H1 (cell line): ENCODE measurements around the gene TCF21. TPM values are rescaled to one million over a fixed set of nuclear protein-coding genes. Genes with fewer than 3 reads are reported as not detected.
A peak's percentile ranks its signal among the peaks of the same experiment; 100 is the strongest.
"Not testable (repeated sequence)": the region's sequence is repeated elsewhere in the genome, so short reads cannot be mapped to it uniquely, and the experiment has no call there.

Experiments
- CTCF ChIA-PET: fragments of 300-600 bp; sonication (Branson Sonifier 250); formaldehyde crosslinking; loops from one replicate; lab custom pipeline; 2021; ENCODE audit not compliant: partially characterized antibody; lab: Charles Lee
- POLR2A ChIA-PET: fragments of 300-600 bp; sonication (Branson Sonifier 250); formaldehyde crosslinking; loops from one replicate; lab custom pipeline; 2021; ENCODE audit warnings: inconsistent platforms; ENCODE audit not compliant: partially characterized antibody; lab: Charles Lee
- DNase-seq, 2 experiments: peaks; one replicate each; pipeline versions ENCODE4 v3.0.0 to v3.0.0-alpha.2; 2010 to 2022; ENCODE audit warnings: low spot score in 2 of 2, low read depth in 1 of 2, mixed read lengths in 1 of 2
- FAIRE-seq: peaks from 2 replicates; lab custom pipeline; 2011; peaks lifted over from hg19 to GRCh38; lab: Jason Lieb, UNC
- H2AFZ ChIP-seq: 2 replicates; pipeline ENCODE4 v1.8.1; 2012; ENCODE audit warnings: low read length, inconsistent platforms
- H2AK5ac ChIP-seq: 2 replicates; pipeline ENCODE4 v1.6.1; 2013; ENCODE audit warnings: low read depth, low read length
- H2BK120ac ChIP-seq: replicated peaks from 2 replicates; pipeline ENCODE3; 2013; ENCODE audit warnings: low read depth, low read length, inconsistent platforms
- H2BK12ac ChIP-seq: 2 replicates; pipeline ENCODE4 v1.6.1; 2013; ENCODE audit warnings: low read depth, low read length
- H2BK15ac ChIP-seq: 2 replicates; pipeline ENCODE4 v1.6.1; 2013; ENCODE audit warnings: low read length
- H2BK20ac ChIP-seq: 2 replicates; pipeline ENCODE4 v1.6.1; 2013; ENCODE audit warnings: low read length
- H2BK5ac ChIP-seq: 2 replicates; pipeline ENCODE4 v1.6.1; 2013; ENCODE audit warnings: low read depth, low read length
- H3K14ac ChIP-seq: 2 replicates; pipeline ENCODE4 v1.6.1; 2013; ENCODE audit warnings: inconsistent platforms; ENCODE audit not compliant: insufficient read length
- H3K18ac ChIP-seq: 2 replicates; pipeline ENCODE4 v1.6.1; 2013; ENCODE audit warnings: low read length; ENCODE audit errors: extremely low read depth
- H3K23ac ChIP-seq: 2 replicates; pipeline ENCODE4 v1.6.1; 2013; ENCODE audit warnings: inconsistent platforms; ENCODE audit not compliant: insufficient read length
- H3K23me2 ChIP-seq: 2 replicates; pipeline ENCODE4 v1.6.1; 2013; ENCODE audit warnings: low read depth, low read length
- H3K27ac ChIP-seq: 2 replicates; pipeline ENCODE4 v1.6.1; 2011; ENCODE audit warnings: low read depth, low read length, inconsistent platforms
- H3K27me3 ChIP-seq, 4 experiments: replicated peaks in 1 of 4; 1 replicate in 1 of 4; 2 replicates in 3 of 4; pipeline versions ENCODE4 v1.6.1 to v1.8.1; 2011 to 2013; ENCODE audit warnings: low read length in 3 of 4, mild to moderate bottlenecking in 3 of 4, inconsistent platforms in 2 of 4, mixed read lengths in 2 of 4, moderate library complexity in 1 of 4; ENCODE audit not compliant: control insufficient read depth in 3 of 4, insufficient read depth in 3 of 4; ENCODE audit errors: extremely low read depth in 1 of 4
- H3K36me3 ChIP-seq, 4 experiments: 2 replicates each; pipeline versions ENCODE4 v1.6.1 to v1.8.1; 2011 to 2013; ENCODE audit warnings: mild to moderate bottlenecking in 4 of 4, low read length in 3 of 4, moderate library complexity in 2 of 4, control low read depth in 1 of 4, inconsistent platforms in 1 of 4; ENCODE audit not compliant: insufficient read depth in 4 of 4, control insufficient read depth in 2 of 4
- H3K4ac ChIP-seq: replicated peaks from 2 replicates; pipeline ENCODE3; 2013; ENCODE audit warnings: low read length, low read depth, mixed read lengths, inconsistent platforms; ENCODE audit not compliant: insufficient read length
- H3K4me1 ChIP-seq, 4 experiments: replicated peaks in 1 of 4; 1 replicate in 1 of 4; 2 replicates in 3 of 4; pipeline versions ENCODE4 v1.6.1 to v1.8.1; 2011 to 2013; ENCODE audit warnings: low read length in 3 of 4, inconsistent platforms in 2 of 4, mixed read lengths in 1 of 4; ENCODE audit not compliant: insufficient read depth in 4 of 4, control insufficient read depth in 3 of 4
- H3K4me2 ChIP-seq, 2 experiments: 2 replicates each; pipeline versions ENCODE4 v1.6.1 to v1.8.1; 2011 to 2013; ENCODE audit warnings: low read depth in 2 of 2, low read length in 2 of 2, control low read depth in 1 of 2, inconsistent platforms in 1 of 2, mild to moderate bottlenecking in 1 of 2; ENCODE audit not compliant: insufficient read depth in 1 of 2
- H3K4me3 ChIP-seq, 4 experiments: fragments of 200-600, 300-600 bp in 1 of 4; sonication (generic), shearing (Covaris generic), sonication (Bioruptor Twin) in 1 of 4; 2 replicates each; pipeline versions ENCODE4 v1.5.1 to v1.8.1; 2011 to 2016; ENCODE audit warnings: low read length in 4 of 4, low read depth in 3 of 4, control low read depth in 2 of 4, inconsistent platforms in 2 of 4, mild to moderate bottlenecking in 2 of 4, mixed read lengths in 1 of 4, moderate library complexity in 1 of 4; ENCODE audit not compliant: insufficient read depth in 2 of 4; ENCODE audit errors: extremely low read depth in 1 of 4
- H3K56ac ChIP-seq: replicated peaks from 2 replicates; pipeline ENCODE3; 2013; ENCODE audit warnings: low read depth, mild to moderate bottlenecking, mixed read lengths, low read length, inconsistent platforms; ENCODE audit not compliant: insufficient read length
- H3K79me1 ChIP-seq: 2 replicates; pipeline ENCODE4 v1.6.1; 2013; ENCODE audit warnings: low read depth, low read length, control low read depth
- H3K79me2 ChIP-seq, 2 experiments: 2 replicates each; pipeline versions ENCODE4 v1.6.1 to v1.8.1; 2012 to 2013; ENCODE audit warnings: low read length in 2 of 2, mild to moderate bottlenecking in 2 of 2, inconsistent platforms in 1 of 2; ENCODE audit not compliant: insufficient read depth in 2 of 2, control insufficient read depth in 1 of 2
- H3K9ac ChIP-seq, 4 experiments: replicated peaks in 1 of 4; 1 replicate in 1 of 4; 2 replicates in 3 of 4; pipeline versions ENCODE4 v1.6.1 to v1.8.1; 2011 to 2013; ENCODE audit warnings: low read depth in 3 of 4, low read length in 3 of 4, control low read depth in 2 of 4, mild to moderate bottlenecking in 2 of 4, moderate library complexity in 2 of 4, inconsistent platforms in 1 of 4; ENCODE audit errors: extremely low read depth in 1 of 4
- H3K9me3 ChIP-seq, 2 experiments: 2 replicates each; pipeline versions ENCODE4 v1.6.1 to v1.8.1; 2012 to 2013; ENCODE audit warnings: mild to moderate bottlenecking in 2 of 2, moderate library complexity in 2 of 2, control low read depth in 1 of 2, inconsistent platforms in 1 of 2, low read depth in 1 of 2, low read length in 1 of 2, mixed read lengths in 1 of 2; ENCODE audit not compliant: insufficient read depth in 2 of 2
- H4K20me1 ChIP-seq, 2 experiments: replicated peaks in 1 of 2; 2 replicates each; pipeline versions ENCODE3 to v1.8.1; 2011 to 2013; ENCODE audit warnings: inconsistent platforms in 2 of 2, low read length in 2 of 2, mild to moderate bottlenecking in 1 of 2; ENCODE audit not compliant: insufficient read depth in 2 of 2, control insufficient read depth in 1 of 2
- H4K5ac ChIP-seq: 2 replicates; pipeline ENCODE4 v1.6.1; 2013; ENCODE audit warnings: low read length, low read depth, mixed read lengths, inconsistent platforms; ENCODE audit not compliant: insufficient read length
- H4K8ac ChIP-seq: 2 replicates; pipeline ENCODE4 v1.8.0; 2013; ENCODE audit warnings: mild to moderate bottlenecking, moderate library complexity, low read length, inconsistent platforms; ENCODE audit not compliant: insufficient read depth; ENCODE audit errors: extremely low read depth
- H4K91ac ChIP-seq: replicated peaks from 2 replicates; pipeline ENCODE3; 2013; ENCODE audit warnings: low read length, mixed read lengths, inconsistent platforms; ENCODE audit not compliant: insufficient read length
- RAD21 ChIP-seq, 2 experiments: IDR thresholded peaks in 1 of 2; conservative IDR thresholded peaks in 1 of 2; 2 replicates each; pipeline ENCODE4 v1.6.1; 2011; ENCODE audit warnings: low read depth in 2 of 2, low read length in 2 of 2, improper control_type of control experiment in 1 of 2, inconsistent platforms in 1 of 2, mild to moderate bottlenecking in 1 of 2, moderate library complexity in 1 of 2
- WGBS, 2 experiments: shearing (Covaris generic) in 1 of 2; methylation state at CpG; one replicate each; pipeline versions ENCODE4 v1.1.6 to v1.1.7; 2013 to 2015; ENCODE audit warnings: low lambda C conversion rate in 2 of 2, mixed read lengths in 2 of 2, inconsistent platforms in 1 of 2, low coverage in 1 of 2, missing lambda C conversion rate in 1 of 2; ENCODE audit not compliant: insufficient replicate concordance in 2 of 2, insufficient coverage in 1 of 2, insufficient read length in 1 of 2; ENCODE audit errors: extremely low coverage in 1 of 2, missing lambda C conversion rate in 1 of 2; 5-methylcytosine and 5-hydroxymethylcytosine counted together
- polyA plus RNA-seq, 7 experiments: library from polyadenylated mRNA; depleted of rRNA in 3 of 7; stranded (reverse) in 5 of 7; unstranded in 2 of 7; fragments of >200 nt in 5 of 7; fragments of 200-250 nt in 2 of 7; gene quantifications; 1 replicate in 5 of 7; 2 replicates in 1 of 7; 4 replicates in 1 of 7; pipeline versions ENCODE4 v1.2.1 to v1.2.3, GENCODE V29; 2011 to 2013; ENCODE audit warnings: missing spikeins in 2 of 7, mixed read lengths in 2 of 7
- total RNA-seq: library from RNA; stranded (reverse); fragmentation: NEBNext Ultra II Directional; extraction: Animal tissue kit (Norgen Biotek cat#: 25700); gene quantifications from 2 replicates; pipeline ENCODE4 v1.2.1, GENCODE V29; 2021

The TCF21 gene
- total and polyA plus RNA-seq, 2 of the 8 experiments (the other 6 are each of a cell fraction or from before 2014, with no cell fraction given), result 0.05 to 0.09 TPM

- H3K4me3 ChIP-seq, H2BK5ac ChIP-seq, H3K56ac ChIP-seq, H2AFZ ChIP-seq, H3K18ac ChIP-seq, H2BK15ac ChIP-seq, H3K4me2 ChIP-seq, H3K79me2 ChIP-seq, H3K4ac ChIP-seq, H3K4me1 ChIP-seq, H3K36me3 ChIP-seq, H3K14ac ChIP-seq, H4K5ac ChIP-seq, H3K9me3 ChIP-seq, H2AK5ac ChIP-seq, H2BK120ac ChIP-seq, H2BK20ac ChIP-seq, H4K91ac ChIP-seq, H3K9ac ChIP-seq, H2BK12ac ChIP-seq: not testable (repeated sequence)
- 81% methylated on average over 5 of the region's 6 CpGs; no CpG with 5 or more reads in 1 of the 2 experiments for WGBS, 2 experiments
- POLR2A ChIA-PET, result interaction anchor here (1.3 kb wide), 1 partner anchor 10 kb away, joined by 3 read pairs; no protein-coding TSS in a partner anchor
- TF ChIP-seq RAD21 (IDR thresholded peaks at IDR 0.05 in 1 of 2, conservative IDR thresholded peaks at IDR 0.05 in 1 of 2; ENCODE audit: low read depth in 2 of 2, low read length in 2 of 2), result peak; percentile 2 to 15; a peak in 1 of 4 replicates
- TF ChIP-seq, all 59 proteins: peak for 1; not testable (repeated sequence) for 58
- H3K23ac ChIP-seq, H4K20me1 ChIP-seq, FAIRE-seq, DNase-seq, H3K79me1 ChIP-seq, H3K23me2 ChIP-seq, H3K27me3 ChIP-seq, H3K27ac ChIP-seq, H4K8ac ChIP-seq: not testable (repeated sequence)
- CTCF ChIA-PET, result interaction anchor here (0.9 to 4.7 kb wide), 9 partner anchors 10 to 190 kb away, joined by 3 to 28 read pairs (median 4); no protein-coding TSS in a partner anchor
Measured at GRCh38 chr6:133931221-133931620, 42.3 kb downstream of the TCF21 start.
